ENCODE results near the gene B4GALT2. TPM values are rescaled to one million over a fixed set of nuclear protein-coding genes. Genes with fewer than 3 reads are reported as not detected.

B4GALT2 gene
- total and polyA plus RNA-seq, 9 of the 15 experiments (the other 6 are each of a cell fraction or from before 2014, with no cell fraction given): 1.3 to 86.8 (median 43.8) TPM

- CTCF ChIA-PET (ENCODE audit: low intra/inter-chr PET ratio): interaction anchor here (1.0 to 3.7 kb wide), 7 partner anchors 11 to 273 kb away, joined by 3 to 56 read pairs (median 5); partner anchors contain the start of gene B4GALT2
- peak overlapping the region; percentile 49 for H3K4me2 ChIP-seq (ENCODE audit: insufficient read depth, low read length)
- intact Hi-C loops (cut with micrococcal nuclease): loop anchor here (1.0 to 5.0 kb wide), 3 partner anchors 31 to 89 kb away; partner anchors contain the start of gene IPO13
- TF ChIP-seq ARNT (IDR thresholded peaks at IDR 0.05) (peak in 1 of 2 experiments; percentile 14; a peak in 1 of 4 replicates), REST (IDR thresholded peaks at IDR 0.05; ENCODE audit: borderline replicate concordance) (peak; percentile 86), REST (CRISPR knock-in tag; IDR thresholded peaks at IDR 0.05; ENCODE audit: low read depth) (no peak), RCOR1 (IDR thresholded peaks at IDR 0.05; ENCODE audit: borderline replicate concordance in 1 of 2, low read depth in 2 of 2, low read length in 2 of 2) (peak in 1 of 2 experiments; percentile 72; a peak in 3 of 4 replicates), MTA2 (IDR thresholded peaks at IDR 0.05; ENCODE audit: low read depth) (peak; percentile 36), ZNF143 (CRISPR knock-in tag; IDR thresholded peaks at IDR 0.05) (peak; percentile 51; the same call in 1 of the 2 replicates)
- TF ChIP-seq, protein P1, sequence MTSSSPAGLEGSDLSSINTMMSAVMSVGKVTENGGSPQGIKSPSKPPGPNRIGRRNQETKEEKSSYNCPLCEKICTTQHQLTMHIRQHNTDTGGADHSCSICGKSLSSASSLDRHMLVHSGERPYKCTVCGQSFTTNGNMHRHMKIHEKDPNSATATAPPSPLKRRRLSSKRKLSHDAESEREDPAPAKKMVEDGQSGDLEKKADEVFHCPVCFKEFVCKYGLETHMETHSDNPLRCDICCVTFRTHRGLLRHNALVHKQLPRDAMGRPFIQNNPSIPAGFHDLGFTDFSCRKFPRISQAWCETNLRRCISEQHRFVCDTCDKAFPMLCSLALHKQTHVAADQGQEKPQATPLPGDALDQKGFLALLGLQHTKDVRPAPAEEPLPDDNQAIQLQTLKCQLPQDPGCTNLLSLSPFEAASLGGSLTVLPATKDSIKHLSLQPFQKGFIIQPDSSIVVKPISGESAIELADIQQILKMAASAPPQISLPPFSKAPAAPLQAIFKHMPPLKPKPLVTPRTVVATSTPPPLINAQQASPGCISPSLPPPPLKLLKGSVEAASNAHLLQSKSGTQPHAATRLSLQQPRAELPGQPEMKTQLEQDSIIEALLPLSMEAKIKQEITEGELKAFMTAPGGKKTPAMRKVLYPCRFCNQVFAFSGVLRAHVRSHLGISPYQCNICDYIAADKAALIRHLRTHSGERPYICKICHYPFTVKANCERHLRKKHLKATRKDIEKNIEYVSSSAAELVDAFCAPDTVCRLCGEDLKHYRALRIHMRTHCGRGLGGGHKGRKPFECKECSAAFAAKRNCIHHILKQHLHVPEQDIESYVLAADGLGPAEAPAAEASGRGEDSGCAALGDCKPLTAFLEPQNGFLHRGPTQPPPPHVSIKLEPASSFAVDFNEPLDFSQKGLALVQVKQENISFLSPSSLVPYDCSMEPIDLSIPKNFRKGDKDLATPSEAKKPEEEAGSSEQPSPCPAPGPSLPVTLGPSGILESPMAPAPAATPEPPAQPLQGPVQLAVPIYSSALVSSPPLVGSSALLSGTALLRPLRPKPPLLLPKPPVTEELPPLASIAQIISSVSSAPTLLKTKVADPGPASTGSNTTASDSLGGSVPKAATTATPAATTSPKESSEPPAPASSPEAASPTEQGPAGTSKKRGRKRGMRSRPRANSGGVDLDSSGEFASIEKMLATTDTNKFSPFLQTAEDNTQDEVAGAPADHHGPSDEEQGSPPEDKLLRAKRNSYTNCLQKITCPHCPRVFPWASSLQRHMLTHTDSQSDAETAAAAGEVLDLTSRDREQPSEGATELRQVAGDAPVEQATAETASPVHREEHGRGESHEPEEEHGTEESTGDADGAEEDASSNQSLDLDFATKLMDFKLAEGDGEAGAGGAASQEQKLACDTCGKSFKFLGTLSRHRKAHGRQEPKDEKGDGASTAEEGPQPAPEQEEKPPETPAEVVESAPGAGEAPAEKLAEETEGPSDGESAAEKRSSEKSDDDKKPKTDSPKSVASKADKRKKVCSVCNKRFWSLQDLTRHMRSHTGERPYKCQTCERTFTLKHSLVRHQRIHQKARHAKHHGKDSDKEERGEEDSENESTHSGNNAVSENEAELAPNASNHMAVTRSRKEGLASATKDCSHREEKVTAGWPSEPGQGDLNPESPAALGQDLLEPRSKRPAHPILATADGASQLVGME (CRISPR knock-in tag; IDR thresholded peaks at IDR 0.05): 0 out of 2 replicates have a peak, but pooled peaks have one; percentile 40
Observed at GRCh38 chr1:44036409-44037139, 57.6 kb downstream of the B4GALT2 start.

More at GRCh38 chr1:44036409-44037139, 57.6 kb downstream of the B4GALT2 start:
- POLR2A ChIA-PET: interaction anchor here (0.5 to 3.2 kb wide), 22 partner anchors 8 to 1273 kb away, joined by 3 to 17 read pairs (median 6); partner anchors contain the start of gene ATP6V0B
- in situ Hi-C loops (cut with MboI): no loop called here
- H2AFZ ChIP-seq (ENCODE audit: low read depth, low read length): peak overlapping the region; percentile 74
- FAIRE-seq: no peak
- peaks cover 2% of the 10 kb centered on the region; the same call in 1 of the 3 replicates for H3K79me2 ChIP-seq (ENCODE audit: control insufficient read depth, insufficient read depth, low read length)
- peak overlapping the region; percentile 53 for H3K27ac ChIP-seq (ENCODE audit: extremely low read depth, low read depth, low read length)
- no peak overlapping the region for H3K4me3 ChIP-seq
- peak overlapping the region in 1 of 2 experiments; percentile 16; a peak in 2 of 4 replicates for H3K9ac ChIP-seq (ENCODE audit: insufficient read depth in 1 of 2, low read depth in 2 of 2, low read length in 2 of 2)
- H3K9me1 ChIP-seq (ENCODE audit: control insufficient read depth, insufficient read depth, low read length): no peaks in the 10 kb centered on the region
- no TSS peak for BruUV-seq (replicated peaks)
- under 1% methylated on average over 6 of the region's 6 CpGs for WGBS (ENCODE audit: insufficient coverage, low coverage, missing lambda C conversion rate)
- no peaks in the 10 kb centered on the region for H3K27me3 ChIP-seq (ENCODE audit: control insufficient read depth in 2 of 2, insufficient read depth in 2 of 2, low read length in 2 of 2)
- H4K20me1 ChIP-seq (replicated peaks; ENCODE audit: control insufficient read depth, insufficient read depth, low read length): no peaks in the 10 kb centered on the region
- DNase-seq (ENCODE audit: extremely low read depth in 1 of 4, low spot score in 3 of 4): peak; percentile 73 to 93 (median 78)
- H3K9me3 ChIP-seq (replicated peaks; ENCODE audit: control insufficient read depth, insufficient read depth, low read depth, low read length): no peaks in the 10 kb centered on the region
- no peaks in the 10 kb centered on the region for H3K36me3 ChIP-seq (ENCODE audit: control insufficient read depth, insufficient read depth, low read length)
- peak; percentile 74 for ATAC-seq
- H3K4me1 ChIP-seq (replicated peaks in 1 of 2; ENCODE audit: control insufficient read depth in 2 of 2, insufficient read depth in 2 of 2, low read length in 2 of 2): peaks cover 60 to 63% of the 10 kb centered on the region in 2 experiments

Data from K562 (cell line).